Caco-2 (cell line): ENCODE results near the gene GFM1. TPM values are rescaled to one million over a fixed set of nuclear protein-coding genes. Genes with fewer than 3 reads are reported as not detected.

Experiments used
- BruUV-seq: library from RNA; stranded (reverse); fragments of 400-500 nt; replicated peaks from 2 replicates; lab custom pipeline; 2021; lab: Mats Ljungman, UMichigan
- CTCF ChIA-PET: fragments of 300-600 bp; sonication (Branson Sonifier 250); formaldehyde crosslinking; loops from one replicate; lab custom pipeline; 2022; ENCODE audit warnings: antibody characterized with exemption; lab: Charles Lee
- POLR2A ChIA-PET: fragments of 300-600 bp; sonication (Branson Sonifier 250); formaldehyde crosslinking; loops from one replicate; lab custom pipeline; 2022; ENCODE audit warnings: antibody characterized with exemption; lab: Charles Lee
- DNase-seq, 2 experiments: peaks; one replicate each; pipeline versions ENCODE4 v3.0.0 to v3.0.0-alpha.2; 2020 to 2022
- H3K27me3 ChIP-seq: replicated peaks from 2 replicates; pipeline ENCODE4 v1.6.0; 2011; ENCODE audit warnings: low read length; ENCODE audit not compliant: control insufficient read depth, insufficient read depth
- H3K36me3 ChIP-seq: 2 replicates; pipeline ENCODE4 v1.5.1; 2011; ENCODE audit warnings: low read length; ENCODE audit not compliant: control insufficient read depth, insufficient read depth
- H3K4me1 ChIP-seq: fragments of 250-450 bp; sonication (Bioruptor Pico); 2 replicates; pipeline ENCODE4 v1.5.1; 2020; ENCODE audit warnings: mild to moderate bottlenecking
- H3K4me3 ChIP-seq: 2 replicates; pipeline ENCODE4 v1.5.1; 2011; ENCODE audit warnings: low read depth, mild to moderate bottlenecking, control low read depth, low read length
- H3K9me3 ChIP-seq: fragments of 250-450 bp; sonication (Bioruptor Pico); 2 replicates; pipeline ENCODE4 v1.5.1; 2020; ENCODE audit warnings: mild to moderate bottlenecking, moderate library complexity
- H3K27ac Mint-ChIP-seq: one replicate; pipeline ENCODE4 v1.8.0; 2022; ENCODE audit warnings: mixed read lengths; ENCODE audit not compliant: unreplicated experiment
- H3K27me3 Mint-ChIP-seq: one replicate; pipeline ENCODE4 v1.8.0; 2022; ENCODE audit warnings: mixed read lengths; ENCODE audit not compliant: insufficient read depth, unreplicated experiment
- H3K36me3 Mint-ChIP-seq: one replicate; pipeline ENCODE4 v1.8.0; 2022; ENCODE audit warnings: mild to moderate bottlenecking, mixed read lengths; ENCODE audit not compliant: insufficient read depth, unreplicated experiment
- H3K4me1 Mint-ChIP-seq: one replicate; pipeline ENCODE4 v1.8.0; 2022; ENCODE audit warnings: low read depth, mixed read lengths; ENCODE audit not compliant: unreplicated experiment
- H3K4me3 Mint-ChIP-seq: one replicate; pipeline ENCODE4 v1.8.0; 2022; ENCODE audit warnings: mild to moderate bottlenecking, moderate library complexity, mixed read lengths; ENCODE audit not compliant: unreplicated experiment
- H3K9me3 Mint-ChIP-seq: one replicate; pipeline ENCODE4 v1.8.0; 2022; ENCODE audit warnings: mixed read lengths; ENCODE audit not compliant: unreplicated experiment
- CTCF ChIP-seq, 2 experiments: fragments of 200-600 bp in 1 of 2; IDR thresholded peaks; 1 replicate in 1 of 2; 2 replicates in 1 of 2; pipeline versions ENCODE4 v1.5.1 to v1.8.0; 2011 to 2022; ENCODE audit warnings: antibody characterized with exemption in 1 of 2, control low read depth in 1 of 2, inconsistent platforms in 1 of 2, low read depth in 1 of 2, low read length in 1 of 2, mild to moderate bottlenecking in 1 of 2, moderate library complexity in 1 of 2; ENCODE audit not compliant: insufficient read depth in 1 of 2, severe bottlenecking in 1 of 2, unreplicated experiment in 1 of 2
- intact Hi-C: fragments of 100-400 bp; cut with micrococcal nuclease; formaldehyde crosslinking; loops from one replicate; pipeline ENCODE4 v1.10.0; 2022; ENCODE audit not compliant: unreplicated experiment
- total RNA-seq: library from RNA; stranded (reverse); gene quantifications from 2 replicates; pipeline ENCODE4 v1.2.3, GENCODE V29; 2022

The GFM1 gene
- total RNA-seq, 1 experiment from 2014 or later: 58.2 TPM

- CTCF ChIA-PET: no interaction called here
- BruUV-seq: no TSS peak
- no peak overlapping the region for H3K4me3 ChIP-seq
Observed at GRCh38 chr3:158668506-158668905, 24.2 kb downstream of the GFM1 start.

GRCh38 chr3:158671821-158672214, 27.5 kb downstream of the GFM1 start:
- H3K4me1 Mint-ChIP-seq: no peaks in the 10 kb centered on the region
- intact Hi-C loops: loop anchor here (2.0 kb wide), 1 partner anchor 119 kb away; no protein-coding TSS in a partner anchor
- Histone ChIP-seq H3K27me3 (no peaks in the 10 kb centered on the region), H3K36me3 (no peaks in the 10 kb centered on the region), H3K4me3 (no peak overlapping the region), H3K9me3 (no peaks in the 10 kb centered on the region), H3K4me1 (no peaks in the 10 kb centered on the region)
- TF ChIP-seq CTCF (IDR thresholded peaks at IDR 0.05; ENCODE audit: insufficient read depth in 1 of 2, low read depth in 1 of 2, low read length in 1 of 2, severe bottlenecking in 1 of 2, unreplicated experiment in 1 of 2): no peak
- H3K36me3 Mint-ChIP-seq: peaks cover 24% of the 10 kb centered on the region
- ChIA-PET POLR2A (no interaction called here), CTCF (interaction anchor here (0.5 kb wide), 1 partner anchor 562 kb away, joined by 4 read pairs; the partner anchor contains the start of gene RSRC1)
- no peak overlapping the region for H3K27ac Mint-ChIP-seq
- no peaks in the 10 kb centered on the region for H3K9me3 Mint-ChIP-seq
- no peaks in the 10 kb centered on the region for H3K27me3 Mint-ChIP-seq
- no peak overlapping the region for H3K4me3 Mint-ChIP-seq
- DNase-seq: no peak
- no TSS peak for BruUV-seq

More at GRCh38 chr3:158668506-158668905, 24.2 kb downstream of the GFM1 start:
- H3K4me1 Mint-ChIP-seq: no peaks in the 10 kb centered on the region
- POLR2A ChIA-PET: no interaction called here
- no peak overlapping the region for H3K4me3 Mint-ChIP-seq
- H3K36me3 Mint-ChIP-seq: peaks cover 20% of the 10 kb centered on the region
- DNase-seq: no peak
- intact Hi-C loops: no loop called here
- Histone ChIP-seq H3K27me3 (no peaks in the 10 kb centered on the region), H3K36me3 (no peaks in the 10 kb centered on the region), H3K4me1 (no peaks in the 10 kb centered on the region), H3K9me3 (no peaks in the 10 kb centered on the region)
- no peak for TF ChIP-seq CTCF (IDR thresholded peaks at IDR 0.05; ENCODE audit: insufficient read depth in 1 of 2, low read depth in 1 of 2, low read length in 1 of 2, severe bottlenecking in 1 of 2, unreplicated experiment in 1 of 2)
- H3K27me3 Mint-ChIP-seq: no peaks in the 10 kb centered on the region
- H3K9me3 Mint-ChIP-seq: no peaks in the 10 kb centered on the region
- no peak overlapping the region for H3K27ac Mint-ChIP-seq

- Mint-ChIP-seq H3K4me1 (no peaks in the 10 kb centered on the region), H3K27ac (no peak within 1 kb of the TSS), H3K36me3 (peaks cover 20% of the 10 kb centered on the region), H3K4me3 (no peak within 1 kb of the TSS), H3K9me3 (no peaks in the 10 kb centered on the region), H3K27me3 (no peaks in the 10 kb centered on the region)
- peak; percentile 17 to 54 for TF ChIP-seq CTCF (IDR thresholded peaks at IDR 0.05; ENCODE audit: insufficient read depth in 1 of 2, low read depth in 1 of 2, low read length in 1 of 2, severe bottlenecking in 1 of 2, unreplicated experiment in 1 of 2)
- H3K9me3 ChIP-seq: no peaks in the 10 kb centered on the region
- no peaks in the 10 kb centered on the region for H3K36me3 ChIP-seq
- ChIA-PET CTCF (interaction anchor here (0.5 kb wide), 1 partner anchor 563 kb away, joined by 4 read pairs; the partner anchor contains the start of gene RSRC1), POLR2A (no interaction called here)
- no peak within 1 kb of the TSS for H3K4me3 ChIP-seq
- no peaks in the 10 kb centered on the region for H3K4me1 ChIP-seq
- no TSS peak for BruUV-seq
- H3K27me3 ChIP-seq: no peaks in the 10 kb centered on the region
- intact Hi-C loops: loop anchor here (2.0 kb wide), 1 partner anchor 118 kb away; no protein-coding TSS in a partner anchor
- peak; percentile 60 to 64 for DNase-seq
Observed at GRCh38 chr3:158672215-158673176, 28.2 kb downstream of the GFM1 start, which contains the start of gene LXN. LXN (minus strand) TSS chr3:158672648; CDS start chr3:158672478, 170 bp downstream.
